ENCODE data around the gene ATXN1.

Gene ATXN1

DNA sequence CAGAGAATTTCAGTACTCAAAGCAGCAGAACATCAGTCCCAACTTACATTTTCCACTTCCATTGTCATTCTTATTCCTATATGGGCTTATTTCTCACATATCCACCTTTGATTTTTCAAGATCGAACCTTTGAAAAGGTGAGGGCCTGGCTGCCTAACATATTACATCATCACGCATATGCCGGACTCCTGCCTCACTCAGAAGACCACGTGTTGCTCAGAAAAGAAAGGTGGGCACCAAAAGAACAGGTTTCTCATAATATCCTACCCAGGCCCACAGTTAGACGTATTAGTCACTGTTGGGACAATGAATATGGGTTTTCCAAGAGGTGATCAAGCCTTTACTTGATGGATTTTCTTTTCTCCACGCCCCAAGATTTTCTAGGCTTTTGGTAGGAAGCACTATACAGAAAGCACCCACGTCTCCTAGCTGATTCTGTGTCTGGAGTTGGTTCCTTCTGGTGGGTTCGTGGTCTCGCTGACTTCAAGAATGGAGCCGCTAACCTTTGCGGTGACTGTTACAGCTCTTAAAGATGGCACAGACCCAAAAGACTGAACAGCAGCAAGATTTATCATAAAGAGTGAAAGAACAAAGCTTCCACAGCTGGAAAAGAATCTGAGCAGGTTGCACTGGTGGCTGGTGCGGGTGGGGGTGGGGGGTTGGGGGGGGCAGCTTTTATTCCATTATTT, 168.9 kb downstream of the ATXN1 start:
- Histone ChIP-seq H3K9me3 (ENCODE audit: control insufficient read depth, insufficient read depth, low read length) (no peaks in the 10 kb centered on the region), H3K36me3 (ENCODE audit: control insufficient read depth, insufficient read depth, low read length) (no peaks in the 10 kb centered on the region), H3K27ac (ENCODE audit: low read length) (no peak overlapping the region), H3K4me1 (ENCODE audit: control insufficient read depth, insufficient read depth, low read length) (0 out of 2 replicates have a peak, but pooled peaks cover 3% of the 10 kb centered on the region), H3K27me3 (ENCODE audit: control insufficient read depth, insufficient read depth, low read length) (no peaks in the 10 kb centered on the region), H3K4me3 (ENCODE audit: low read length) (no peak overlapping the region)
- no CpG with 5 or more reads among the region's 12 CpGs for WGBS (ENCODE audit: insufficient coverage, insufficient read length)
- no peak for DNase-seq (ENCODE audit: low read depth, low spot score)

DNA sequence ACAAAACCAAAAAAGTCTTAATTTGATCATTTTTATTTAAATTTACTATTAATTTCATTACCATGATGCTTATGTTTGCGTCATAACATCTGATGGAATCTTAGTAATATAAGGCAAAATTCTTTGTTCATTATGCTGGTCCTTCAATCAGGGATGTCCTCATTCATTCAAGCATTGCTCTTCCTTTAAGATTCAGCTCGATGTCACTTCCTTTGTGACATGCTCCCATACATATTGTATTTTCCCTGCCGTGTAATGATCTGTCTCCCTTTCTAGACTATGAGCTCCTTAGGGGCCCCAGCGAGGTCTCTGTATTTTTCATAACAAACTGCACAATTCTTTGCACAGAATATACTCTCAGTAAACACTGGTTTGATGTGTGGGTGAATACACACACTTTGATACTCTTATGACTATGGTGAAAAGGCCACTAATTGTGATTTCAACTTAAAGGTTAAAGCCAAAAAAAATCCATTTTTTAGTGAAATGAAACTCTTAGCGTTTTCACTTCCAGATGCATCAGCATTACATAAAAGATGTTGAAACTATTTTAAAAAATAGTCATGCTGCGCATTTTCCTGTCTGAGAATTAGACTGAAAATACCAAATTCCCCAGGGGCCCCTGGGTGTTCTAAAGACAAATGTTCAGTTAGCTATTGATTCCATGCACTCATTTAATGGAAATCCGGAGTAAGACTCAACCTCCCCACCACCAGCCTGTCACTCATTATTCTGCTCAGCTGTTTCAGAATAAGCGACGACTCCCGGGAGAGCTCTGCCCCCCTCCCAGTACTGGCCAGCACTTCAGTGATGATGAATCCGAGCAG, 169.7 kb downstream of the ATXN1 start:
- DNase-seq (ENCODE audit: low read depth, low spot score): no peak
- WGBS (ENCODE audit: insufficient coverage, insufficient read length): no CpG with 5 or more reads among the region's 11 CpGs
- H3K9me3 ChIP-seq (ENCODE audit: control insufficient read depth, insufficient read depth, low read length): no peaks in the 10 kb centered on the region
- H3K27ac ChIP-seq (ENCODE audit: low read length): no peak overlapping the region
- no peaks in the 10 kb centered on the region for H3K4me1 ChIP-seq (ENCODE audit: control insufficient read depth, insufficient read depth, low read length)
- H3K36me3 ChIP-seq (ENCODE audit: control insufficient read depth, insufficient read depth, low read length): no peaks in the 10 kb centered on the region
- no peaks in the 10 kb centered on the region for H3K27me3 ChIP-seq (ENCODE audit: control insufficient read depth, insufficient read depth, low read length)
- H3K4me3 ChIP-seq (ENCODE audit: low read length): no peak overlapping the region

- no CpG with 5 or more reads among the region's 6 CpGs for WGBS (ENCODE audit: insufficient coverage, insufficient read length)
- H3K9me3 ChIP-seq (ENCODE audit: control insufficient read depth, insufficient read depth, low read length): no peaks in the 10 kb centered on the region
- H3K4me1 ChIP-seq (ENCODE audit: control insufficient read depth, insufficient read depth, low read length): no peaks in the 10 kb centered on the region
- no peak overlapping the region for H3K4me3 ChIP-seq (ENCODE audit: low read length)
- no peaks in the 10 kb centered on the region for H3K27me3 ChIP-seq (ENCODE audit: control insufficient read depth, insufficient read depth, low read length)
- DNase-seq (ENCODE audit: low read depth, low spot score): no peak
- no peak overlapping the region for H3K27ac ChIP-seq (ENCODE audit: low read length)
- H3K36me3 ChIP-seq (ENCODE audit: control insufficient read depth, insufficient read depth, low read length): no peaks in the 10 kb centered on the region
Measured at GRCh38 chr6:16585805-16586204, 175.5 kb downstream of the ATXN1 start.

GRCh38 chr6:16583144-16583762, 178.0 kb downstream of the ATXN1 start:
- Histone ChIP-seq H3K27me3 (ENCODE audit: control insufficient read depth, insufficient read depth, low read length) (no peaks in the 10 kb centered on the region), H3K4me3 (ENCODE audit: low read length) (no peak overlapping the region), H3K27ac (ENCODE audit: low read length) (no peak overlapping the region), H3K9me3 (ENCODE audit: control insufficient read depth, insufficient read depth, low read length) (no peaks in the 10 kb centered on the region), H3K4me1 (ENCODE audit: control insufficient read depth, insufficient read depth, low read length) (no peaks in the 10 kb centered on the region), H3K36me3 (ENCODE audit: control insufficient read depth, insufficient read depth, low read length) (no peaks in the 10 kb centered on the region)
- DNase-seq (ENCODE audit: low read depth, low spot score): no peak
- no CpG with 5 or more reads among the region's 12 CpGs for WGBS (ENCODE audit: insufficient coverage, insufficient read length)

- no peaks in the 10 kb centered on the region for H3K27me3 ChIP-seq (ENCODE audit: control insufficient read depth, insufficient read depth, low read length)
- WGBS (ENCODE audit: insufficient coverage, insufficient read length): no CpG with 5 or more reads among the region's 3 CpGs
- H3K36me3 ChIP-seq (ENCODE audit: control insufficient read depth, insufficient read depth, low read length): no peaks in the 10 kb centered on the region
- no peaks in the 10 kb centered on the region for H3K4me1 ChIP-seq (ENCODE audit: control insufficient read depth, insufficient read depth, low read length)
- H3K27ac ChIP-seq (ENCODE audit: low read length): no peak overlapping the region
- H3K9me3 ChIP-seq (ENCODE audit: control insufficient read depth, insufficient read depth, low read length): no peaks in the 10 kb centered on the region
- DNase-seq (ENCODE audit: low read depth, low spot score): no peak
- no peak overlapping the region for H3K4me3 ChIP-seq (ENCODE audit: low read length)
Measured at GRCh38 chr6:16582446-16583143, 178.7 kb downstream of the ATXN1 start.

DNA sequence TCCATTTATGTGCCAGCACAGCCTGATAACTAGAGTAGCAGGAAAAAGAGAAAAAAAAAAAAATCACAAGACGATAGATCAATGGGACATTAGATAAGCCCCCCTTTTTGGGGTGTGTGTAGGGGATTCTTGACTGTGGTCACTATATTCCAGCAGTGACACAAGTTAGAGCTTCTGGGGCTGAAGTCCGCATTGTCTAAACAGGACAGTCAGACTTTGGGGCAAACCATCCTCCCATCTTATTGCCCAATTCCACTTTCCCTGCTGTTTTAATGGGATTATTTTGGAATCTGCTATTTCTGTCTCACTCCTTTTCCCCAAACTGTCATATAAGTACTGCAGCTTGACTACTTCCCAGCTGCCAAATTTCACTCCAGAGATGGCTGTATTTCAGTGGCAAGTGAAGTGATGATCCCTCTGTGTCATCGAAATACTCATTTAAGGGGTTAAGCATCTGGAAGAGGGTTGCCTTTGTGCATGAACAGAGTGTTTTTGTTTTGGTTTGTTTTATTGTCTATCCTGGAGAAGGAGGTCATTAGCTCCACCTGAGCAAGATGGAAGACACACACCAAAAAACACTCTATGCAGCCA, 182.5 kb downstream of the ATXN1 start:
- no CpG with 5 or more reads among the region's 3 CpGs for WGBS (ENCODE audit: insufficient coverage, insufficient read length)
- Histone ChIP-seq H3K9me3 (ENCODE audit: control insufficient read depth, insufficient read depth, low read length) (no peaks in the 10 kb centered on the region), H3K36me3 (ENCODE audit: control insufficient read depth, insufficient read depth, low read length) (no peaks in the 10 kb centered on the region), H3K27ac (ENCODE audit: low read length) (no peak overlapping the region), H3K4me1 (ENCODE audit: control insufficient read depth, insufficient read depth, low read length) (no peaks in the 10 kb centered on the region), H3K27me3 (ENCODE audit: control insufficient read depth, insufficient read depth, low read length) (no peaks in the 10 kb centered on the region), H3K4me3 (ENCODE audit: low read length) (no peak overlapping the region)
- DNase-seq (ENCODE audit: low read depth, low spot score): no peak

GRCh38 chr6:16576451-16577368, 184.6 kb downstream of the ATXN1 start:
- Histone ChIP-seq H3K4me1 (ENCODE audit: control insufficient read depth, insufficient read depth, low read length) (no peaks in the 10 kb centered on the region), H3K27me3 (ENCODE audit: control insufficient read depth, insufficient read depth, low read length) (no peaks in the 10 kb centered on the region), H3K36me3 (ENCODE audit: control insufficient read depth, insufficient read depth, low read length) (no peaks in the 10 kb centered on the region), H3K9me3 (ENCODE audit: control insufficient read depth, insufficient read depth, low read length) (no peaks in the 10 kb centered on the region), H3K4me3 (ENCODE audit: low read length) (no peak overlapping the region), H3K27ac (ENCODE audit: low read length) (no peak overlapping the region)
- no peak for DNase-seq (ENCODE audit: low read depth, low spot score)
- no CpG with 5 or more reads among the region's 9 CpGs for WGBS (ENCODE audit: insufficient coverage, insufficient read length)

GRCh38 chr6:16575655-16576054, 185.6 kb downstream of the ATXN1 start:
- DNase-seq (ENCODE audit: low read depth, low spot score): no peak
- Histone ChIP-seq H3K27me3 (ENCODE audit: control insufficient read depth, insufficient read depth, low read length) (no peaks in the 10 kb centered on the region), H3K9me3 (ENCODE audit: control insufficient read depth, insufficient read depth, low read length) (no peaks in the 10 kb centered on the region), H3K4me1 (ENCODE audit: control insufficient read depth, insufficient read depth, low read length) (no peaks in the 10 kb centered on the region), H3K27ac (ENCODE audit: low read length) (no peak overlapping the region), H3K36me3 (ENCODE audit: control insufficient read depth, insufficient read depth, low read length) (no peaks in the 10 kb centered on the region), H3K4me3 (ENCODE audit: low read length) (no peak overlapping the region)
- WGBS (ENCODE audit: insufficient coverage, insufficient read length): no CpG with 5 or more reads among the region's 2 CpGs

DNA sequence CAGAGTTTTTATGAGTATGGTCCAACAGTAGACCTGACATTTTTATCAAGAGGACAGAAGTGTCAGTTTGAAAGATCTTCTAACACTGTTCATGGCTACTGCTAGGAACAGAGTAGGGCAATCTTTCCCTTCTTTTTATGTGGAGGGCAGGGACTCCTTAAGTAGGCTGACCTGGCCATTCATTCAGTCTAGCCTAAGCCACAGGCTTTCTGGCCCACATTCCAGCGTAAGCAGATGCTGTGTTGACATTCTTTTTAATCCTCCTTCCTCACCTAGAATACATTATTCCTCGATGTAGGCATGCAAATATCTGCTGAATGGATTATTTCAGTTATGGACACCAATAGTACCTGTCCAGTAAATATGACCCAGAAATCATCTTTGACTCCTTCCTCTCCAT, 188.3 kb downstream of the ATXN1 start:
- Histone ChIP-seq H3K27ac (ENCODE audit: low read length) (no peak overlapping the region), H3K27me3 (ENCODE audit: control insufficient read depth, insufficient read depth, low read length) (no peaks in the 10 kb centered on the region), H3K9me3 (ENCODE audit: control insufficient read depth, insufficient read depth, low read length) (no peaks in the 10 kb centered on the region), H3K4me3 (ENCODE audit: low read length) (no peak overlapping the region), H3K4me1 (ENCODE audit: control insufficient read depth, insufficient read depth, low read length) (no peaks in the 10 kb centered on the region), H3K36me3 (ENCODE audit: control insufficient read depth, insufficient read depth, low read length) (no peaks in the 10 kb centered on the region)
- WGBS (ENCODE audit: insufficient coverage, insufficient read length): no CpG with 5 or more reads among the region's 2 CpGs
- no peak for DNase-seq (ENCODE audit: low read depth, low spot score)
